GM12878 (cell line): ENCODE results near the gene CATSPER3. TPM values are rescaled to one million over a fixed set of nuclear protein-coding genes. Genes with fewer than 3 reads are reported as not detected.

Experiments used
- ATAC-seq: fragments of 200-7000 bp; cut with Tn5 transposase; 3 replicates; pipeline ENCODE4 v1.9.1; 2020; ENCODE audit warnings: mild to moderate bottlenecking, moderate library complexity
- BruUV-seq: library from RNA; stranded (reverse); fragments of 400-500 nt; replicated peaks from 2 replicates; lab custom pipeline; 2021; lab: Mats Ljungman, UMichigan
- CTCF ChIA-PET: fragments of 300-600 bp; sonication (Branson Sonifier 250); formaldehyde crosslinking; extraction: SDS; loops from one replicate; lab custom pipeline; 2021; ENCODE audit warnings: inconsistent platforms; lab: Yijun Ruan, JAX
- POLR2A ChIA-PET: fragments of 350-600 bp; formaldehyde crosslinking; extraction: SDS; loops from one replicate; lab custom pipeline; 2021; ENCODE audit warnings: inconsistent platforms; lab: Charles Lee
- RAD21 ChIA-PET: fragments of 300-600 bp; sonication (Branson Sonifier 250); formaldehyde crosslinking; loops from one replicate; lab custom pipeline; 2023; ENCODE audit warnings: antibody characterized with exemption; ENCODE audit not compliant: unreplicated experiment; lab: Charles Lee
- SMC1A ChIA-PET: fragments of 300-600 bp; sonication (Branson Sonifier 250); formaldehyde crosslinking; loops from one replicate; lab custom pipeline; 2023; ENCODE audit not compliant: unreplicated experiment, uncharacterized antibody; lab: Charles Lee
- DNase-seq: peaks from one replicate; pipeline ENCODE4 v3.0.0-alpha.2; 2011; ENCODE audit warnings: low read depth, low spot score
- FAIRE-seq: peaks from 3 replicates; lab custom pipeline; 2011; peaks lifted over from hg19 to GRCh38; lab: Jason Lieb, UNC
- H2AFZ ChIP-seq: 2 replicates; pipeline ENCODE4 v1.6.0; 2011; ENCODE audit warnings: low read depth, low read length, control low read depth; ENCODE audit not compliant: control insufficient read depth
- H3K27ac ChIP-seq: 2 replicates; pipeline ENCODE4 v1.5.1; 2011; ENCODE audit warnings: control low read depth; ENCODE audit not compliant: control insufficient read depth, insufficient read depth
- H3K27me3 ChIP-seq, 2 experiments: replicated peaks in 1 of 2; 2 replicates each; pipeline versions ENCODE4 v1.6.0 to v1.6.1; 2011; ENCODE audit warnings: low read length in 1 of 2; ENCODE audit not compliant: control insufficient read depth in 2 of 2, insufficient read depth in 2 of 2
- H3K36me3 ChIP-seq, 2 experiments: 2 replicates each; pipeline ENCODE4 v1.5.1; 2011; ENCODE audit warnings: low read length in 1 of 2; ENCODE audit not compliant: control insufficient read depth in 2 of 2, insufficient read depth in 2 of 2
- H3K4me1 ChIP-seq: 2 replicates; pipeline ENCODE4 v1.6.1; 2011; ENCODE audit warnings: mild to moderate bottlenecking, low read length, moderate library complexity, mixed read lengths; ENCODE audit not compliant: control insufficient read depth, insufficient read depth
- H3K4me2 ChIP-seq: 2 replicates; pipeline ENCODE4 v1.6.0; 2011; ENCODE audit warnings: control low read depth; ENCODE audit not compliant: control insufficient read depth, insufficient read depth
- H3K4me3 ChIP-seq: fragments of 200-600 bp; sonication (generic); 2 replicates; pipeline ENCODE4 v1.5.1; 2016
- H3K79me2 ChIP-seq: 2 replicates; pipeline ENCODE4 v1.6.0; 2011; ENCODE audit warnings: low read length; ENCODE audit not compliant: control insufficient read depth, insufficient read depth
- H3K9ac ChIP-seq: 2 replicates; pipeline ENCODE4 v1.8.0; 2011; ENCODE audit warnings: low read length, control low read depth, mixed read lengths; ENCODE audit not compliant: control insufficient read depth, insufficient read depth
- H3K9me3 ChIP-seq: replicated peaks from 3 replicates; pipeline ENCODE4 v1.5.1; 2011; ENCODE audit warnings: mild to moderate bottlenecking, low read length; ENCODE audit not compliant: control insufficient read depth, insufficient read depth
- H4K20me1 ChIP-seq: 2 replicates; pipeline ENCODE4 v1.6.0; 2011; ENCODE audit not compliant: control insufficient read depth, insufficient read depth
- BHLHE40 ChIP-seq, 2 experiments: fragments of 450-650 bp in 1 of 2; IDR thresholded peaks; 2 replicates each; pipeline ENCODE4 v1.6.1; 2011 to 2017; ENCODE audit warnings: low read depth in 2 of 2, borderline replicate concordance in 1 of 2, improper control_type of control experiment in 1 of 2, low read length in 1 of 2, mild to moderate bottlenecking in 1 of 2
- CBFB ChIP-seq: IDR thresholded peaks from 2 replicates; pipeline ENCODE4 v1.6.1; 2016; ENCODE audit warnings: antibody characterized with exemption, low read depth
- HDGF ChIP-seq: fragments of 450-650 bp; IDR thresholded peaks from 2 replicates; pipeline ENCODE4 v1.6.1; 2016; ENCODE audit warnings: antibody characterized with exemption
- IRF4 ChIP-seq: IDR thresholded peaks from 2 replicates; pipeline ENCODE4 v1.6.1; 2011; ENCODE audit warnings: low read depth, low read length
- KAT2A ChIP-seq: conservative IDR thresholded peaks from 2 replicates; pipeline ENCODE4 v1.6.1; 2011; ENCODE audit warnings: low read depth, low read length; ENCODE audit not compliant: control insufficient read depth
- MEF2B ChIP-seq: fragments of 450-650 bp; IDR thresholded peaks from 2 replicates; pipeline ENCODE4 v1.6.1; 2018; ENCODE audit warnings: mild to moderate bottlenecking, moderate library complexity; ENCODE audit not compliant: partially characterized antibody, poor library complexity, severe bottlenecking
- RELB ChIP-seq: fragments of 450-650 bp; IDR thresholded peaks from 2 replicates; pipeline ENCODE4 v1.6.1; 2017; ENCODE audit warnings: low read depth, mild to moderate bottlenecking, moderate library complexity
- SP1 ChIP-seq: IDR thresholded peaks from one replicate; pipeline ENCODE4 v1.6.1; 2011; ENCODE audit warnings: low read depth, low read length
- SUPT20H ChIP-seq: IDR thresholded peaks from 2 replicates; pipeline ENCODE4 v1.6.1; 2011; ENCODE audit warnings: low read depth, mild to moderate bottlenecking, low read length, moderate library complexity, borderline replicate concordance; ENCODE audit not compliant: control insufficient read depth
- TAF1 ChIP-seq: IDR thresholded peaks from 2 replicates; pipeline ENCODE4 v1.6.1; 2011; ENCODE audit warnings: mild to moderate bottlenecking, low read depth, low read length, borderline replicate concordance
- WGBS: methylation state at CpG from one replicate; pipeline ENCODE4 v1.1.6; 2016; ENCODE audit warnings: low lambda C conversion rate; ENCODE audit not compliant: insufficient replicate concordance, insufficient coverage; ENCODE audit errors: missing lambda C conversion rate; 5-methylcytosine and 5-hydroxymethylcytosine counted together
- in situ Hi-C: fragments of 300-500 bp; cut with MboI; formaldehyde crosslinking; loops from 9 replicates; pipeline ENCODE4 v1.14.3; 2018; ENCODE audit warnings: mixed read lengths
- intact Hi-C: fragments of 100-400 bp; cut with micrococcal nuclease; formaldehyde crosslinking; loops from one replicate; pipeline ENCODE4 v1.14.2; 2022; ENCODE audit not compliant: unreplicated experiment
- polyA plus RNA-seq, 11 experiments: library from polyadenylated mRNA; depleted of rRNA in 4 of 11; unstranded in 6 of 11; stranded (reverse) in 5 of 11; fragments of >200 nt; fragmentation: Nextera tagmentation in 4 of 11; fragmentation: Illumina TruSeq in 1 of 11; extraction: Ambion mirVana in 4 of 11; extraction: Trizol in 1 of 11; gene quantifications; 1 replicate in 1 of 11; 2 replicates in 10 of 11; pipeline versions ENCODE4 v1.2.1 to v1.2.3, GENCODE V29; 2011 to 2016; ENCODE audit warnings: inconsistent platforms in 2 of 11, missing spikeins in 2 of 11, low read depth in 1 of 11
- total RNA-seq, 4 experiments: library from RNA; depleted of rRNA in 3 of 4; stranded (reverse); fragments of >200 nt in 3 of 4; fragmentation: Illumina TruSeq in 1 of 4; extraction: Trizol in 1 of 4; gene quantifications; 2 replicates each; pipeline versions ENCODE4 v1.2.1 to v1.2.3, GENCODE V29; 2013 to 2021

The CATSPER3 gene
- total and polyA plus RNA-seq, 10 of the 15 experiments (the other 5 are each of a cell fraction or from before 2014, with no cell fraction given), result 0.06 to 0.38 (median 0.13) TPM; not detected in 4

- no peak overlapping the region for H3K27ac ChIP-seq
- ChIA-PET CTCF (no interaction called here), RAD21 (no interaction called here), SMC1A (no interaction called here), POLR2A (no interaction called here)
- intact Hi-C loops, result no loop called here
- WGBS, result 35% methylated on average over 10 of the region's 10 CpGs
- no peak overlapping the region for H3K9ac ChIP-seq
- BruUV-seq, result no TSS peak
- H3K36me3 ChIP-seq, result no peaks in the 10 kb centered on the region
- no peaks in the 10 kb centered on the region for H3K9me3 ChIP-seq
- H3K4me3 ChIP-seq, result no peak overlapping the region
- no peaks in the 10 kb centered on the region for H3K4me1 ChIP-seq
- H2AFZ ChIP-seq, result no peak overlapping the region
- H3K27me3 ChIP-seq, result no peaks in the 10 kb centered on the region
- H3K4me2 ChIP-seq, result no peak overlapping the region
- H3K79me2 ChIP-seq, result no peaks in the 10 kb centered on the region
- no peak for DNase-seq
- no peaks in the 10 kb centered on the region for H4K20me1 ChIP-seq
- no peak for ATAC-seq
- FAIRE-seq, result no peak
- in situ Hi-C loops, result no loop called here
- TF ChIP-seq SUPT20H (no peak), TAF1 (no peak), CBFB (no peak), BHLHE40 (IDR thresholded peaks at IDR 0.05; ENCODE audit: borderline replicate concordance in 1 of 2, low read depth in 2 of 2, low read length in 1 of 2) (no peak), SP1 (no peak), KAT2A (no peak), MEF2B (no peak), RELB (no peak), HDGF (no peak), IRF4 (no peak)
- TF ChIP-seq, all 136 proteins: peak for 0
Observed at GRCh38 chr5:135013947-135014570, 46.4 kb downstream of the CATSPER3 start.
